IPS-18a (cell line): ENCODE results near the gene WDFY3.
"Not testable (repeated sequence)": the region's sequence is repeated elsewhere in the genome, so short reads cannot be mapped to it uniquely, and the experiment has no call there.

ENCODE experiments used
- H3K27ac ChIP-seq: one replicate; pipeline ENCODE4 v1.5.1; 2013; ENCODE audit warnings: low read length
- H3K27me3 ChIP-seq: one replicate; pipeline ENCODE4 v1.6.1; 2013; ENCODE audit warnings: mild to moderate bottlenecking, low read length; ENCODE audit not compliant: control insufficient read depth, insufficient read depth
- H3K36me3 ChIP-seq: one replicate; pipeline ENCODE4 v1.6.1; 2013; ENCODE audit warnings: low read depth, low read length; ENCODE audit not compliant: control insufficient read depth
- H3K4me1 ChIP-seq: one replicate; pipeline ENCODE4 v1.6.1; 2013; ENCODE audit warnings: low read depth, low read length; ENCODE audit not compliant: control insufficient read depth
- H3K4me3 ChIP-seq: one replicate; pipeline ENCODE4 v1.5.1; 2013; ENCODE audit warnings: low read length
- H3K9ac ChIP-seq: one replicate; pipeline ENCODE4 v1.6.1; 2013; ENCODE audit warnings: mild to moderate bottlenecking, low read length, moderate library complexity
- H3K9me3 ChIP-seq: one replicate; pipeline ENCODE4 v1.6.1; 2013; ENCODE audit warnings: low read depth, low read length; ENCODE audit not compliant: control insufficient read depth

WDFY3 gene

GRCh38 chr4:84697615-84698201 lies 268.8 kb downstream of the WDFY3 start:
- H3K4me3 ChIP-seq = no peak overlapping the region
- H3K9me3 ChIP-seq = no peaks in the 10 kb centered on the region
- H3K27me3 ChIP-seq = no peaks in the 10 kb centered on the region
- no peak overlapping the region for H3K27ac ChIP-seq
- peaks cover 74% of the 10 kb centered on the region for H3K36me3 ChIP-seq
- no peaks in the 10 kb centered on the region for H3K4me1 ChIP-seq
- no peak overlapping the region for H3K9ac ChIP-seq

DNA sequence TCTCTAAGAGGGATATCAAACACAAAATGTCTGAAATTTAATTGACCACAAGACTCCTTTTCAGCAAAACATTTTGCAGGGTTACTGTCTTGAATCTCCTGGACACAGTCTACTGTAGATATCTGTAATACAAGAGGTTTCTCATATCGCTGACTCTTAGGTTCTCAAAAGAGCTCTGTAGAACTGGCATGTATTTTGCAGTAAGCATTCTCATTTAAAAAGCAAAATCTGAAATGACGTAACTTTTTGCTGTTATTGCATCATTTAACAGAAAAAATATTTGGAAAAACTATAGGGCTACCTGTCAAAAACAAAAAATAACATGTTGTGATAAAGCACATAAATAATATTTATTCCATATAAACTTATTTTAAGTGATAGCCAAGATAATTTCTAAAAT lies 269.3 kb downstream of the WDFY3 start:
- H3K9me3 ChIP-seq = no peaks in the 10 kb centered on the region
- no peaks in the 10 kb centered on the region for H3K27me3 ChIP-seq
- no peaks in the 10 kb centered on the region for H3K4me1 ChIP-seq
- peaks cover 74% of the 10 kb centered on the region for H3K36me3 ChIP-seq
- peak overlapping the region; percentile 61 for H3K27ac ChIP-seq
- H3K4me3 ChIP-seq = no peak overlapping the region
- H3K9ac ChIP-seq = no peak overlapping the region

DNA sequence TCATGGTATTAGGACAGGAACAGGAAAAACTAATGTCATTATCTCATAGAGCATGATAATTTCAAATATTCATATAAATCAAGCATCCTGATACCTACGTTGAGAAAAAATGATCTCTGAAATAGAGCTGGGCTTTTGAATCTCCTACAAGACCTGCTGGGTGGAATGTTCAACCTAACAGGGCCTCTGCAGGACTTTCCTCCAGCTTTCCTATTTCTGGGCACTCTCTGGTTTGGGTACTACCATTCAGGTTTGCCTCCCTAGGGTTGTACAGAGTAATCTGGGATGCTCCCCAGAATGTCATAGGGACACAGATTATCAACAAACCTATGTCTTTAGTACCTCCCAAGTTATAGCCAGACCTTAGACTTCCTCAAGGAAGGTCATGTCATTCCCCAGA lies 274.7 kb downstream of the WDFY3 start:
- H3K9ac ChIP-seq = no peak overlapping the region
- no peak overlapping the region for H3K27ac ChIP-seq
- H3K4me1 ChIP-seq = no peaks in the 10 kb centered on the region
- H3K4me3 ChIP-seq = no peak overlapping the region
- H3K9me3 ChIP-seq = no peaks in the 10 kb centered on the region
- H3K27me3 ChIP-seq = no peaks in the 10 kb centered on the region
- peaks cover 67% of the 10 kb centered on the region for H3K36me3 ChIP-seq

DNA sequence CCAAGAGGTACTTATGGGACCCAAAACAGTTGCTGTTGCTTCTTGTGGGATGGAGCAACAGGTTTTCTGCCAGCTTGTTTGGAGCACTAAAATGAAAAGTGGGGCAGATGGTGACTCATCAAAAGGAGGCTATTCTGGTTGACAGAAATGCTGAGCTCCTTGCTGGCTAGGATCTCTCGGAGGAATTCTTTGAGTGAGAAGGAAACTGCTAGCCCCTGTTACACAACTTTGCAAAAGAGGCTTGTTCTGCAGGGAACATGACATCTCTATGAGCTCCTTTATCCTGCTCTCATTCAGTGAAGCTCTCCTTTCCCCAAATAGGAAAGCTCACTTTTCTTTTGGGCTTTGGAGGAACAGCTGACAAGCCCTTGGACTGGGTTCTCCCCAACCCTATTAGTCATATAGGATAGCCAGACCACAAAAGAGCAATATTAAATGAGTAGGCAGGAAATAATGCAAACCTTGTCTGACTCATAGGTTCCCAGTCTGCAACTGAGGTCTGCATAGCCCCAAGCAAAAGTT lies 275.3 kb downstream of the WDFY3 start:
- H3K27ac ChIP-seq = no peak overlapping the region

DNA sequence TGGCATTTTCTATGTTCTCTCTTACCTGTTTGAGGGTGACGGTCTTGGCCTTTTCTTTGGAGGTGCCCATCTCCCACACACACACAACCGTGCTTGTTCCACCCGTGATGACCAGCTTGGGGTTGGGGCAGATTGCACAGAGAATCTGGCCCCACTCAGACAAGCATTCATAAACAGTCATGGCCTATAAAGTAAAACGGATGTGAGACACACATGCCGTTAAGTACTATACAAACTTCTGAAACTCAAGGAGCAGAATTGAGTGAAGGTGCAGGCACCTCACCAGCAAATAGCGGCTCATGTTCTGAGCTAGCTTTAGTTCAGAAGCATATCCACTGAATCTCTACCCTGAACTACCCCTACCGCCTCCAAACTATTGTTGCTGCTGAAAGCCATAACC lies 276.0 kb downstream of the WDFY3 start:
- H3K9me3 ChIP-seq = no peaks in the 10 kb centered on the region
- H3K27me3 ChIP-seq = no peaks in the 10 kb centered on the region
- H3K36me3 ChIP-seq = peaks cover 64% of the 10 kb centered on the region
- H3K9ac ChIP-seq = no peak overlapping the region
- H3K27ac ChIP-seq = no peak overlapping the region
- H3K4me3 ChIP-seq = no peak overlapping the region
- no peaks in the 10 kb centered on the region for H3K4me1 ChIP-seq

More for the DNA sequence above, 275.3 kb downstream of the WDFY3 start:
- Histone ChIP-seq H3K27me3 (no peaks in the 10 kb centered on the region), H3K4me1 (no peaks in the 10 kb centered on the region), H3K36me3 (peaks cover 71% of the 10 kb centered on the region), H3K9me3 (no peaks in the 10 kb centered on the region), H3K4me3 (no peak overlapping the region), H3K9ac (no peak overlapping the region)

GRCh38 chr4:84689197-84689596 lies 277.3 kb downstream of the WDFY3 start:
- H3K4me3 ChIP-seq = no peak overlapping the region
- no peaks in the 10 kb centered on the region for H3K4me1 ChIP-seq
- no peaks in the 10 kb centered on the region for H3K9me3 ChIP-seq
- H3K9ac ChIP-seq = no peak overlapping the region
- no peak overlapping the region for H3K27ac ChIP-seq
- peaks cover 60% of the 10 kb centered on the region for H3K36me3 ChIP-seq
- no peaks in the 10 kb centered on the region for H3K27me3 ChIP-seq

DNA sequence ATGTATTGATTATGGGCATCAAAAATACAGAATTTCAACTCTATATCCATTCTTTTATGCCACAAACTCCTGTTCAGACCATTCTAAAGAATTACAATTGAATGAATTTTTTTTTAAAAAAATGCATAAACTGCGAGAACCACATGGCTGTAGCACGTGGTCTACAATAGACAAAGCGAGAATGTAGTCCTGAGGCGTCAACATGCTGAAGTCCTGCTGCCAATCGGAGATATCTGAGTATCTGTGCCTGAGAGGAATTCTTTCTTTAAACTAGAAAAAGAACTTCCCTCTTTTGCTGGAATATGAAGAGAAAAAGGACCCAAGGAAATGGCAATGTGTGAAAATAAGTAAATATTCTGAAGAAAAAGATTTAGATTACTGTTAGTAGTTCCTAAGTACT lies 277.9 kb downstream of the WDFY3 start:
- H3K9ac ChIP-seq = no peak overlapping the region
- H3K27ac ChIP-seq = no peak overlapping the region
- H3K36me3 ChIP-seq = peaks cover 62% of the 10 kb centered on the region
- no peaks in the 10 kb centered on the region for H3K9me3 ChIP-seq
- H3K4me3 ChIP-seq = no peak overlapping the region
- H3K27me3 ChIP-seq = no peaks in the 10 kb centered on the region
- no peaks in the 10 kb centered on the region for H3K4me1 ChIP-seq

GRCh38 chr4:84685105-84685504 lies 281.4 kb downstream of the WDFY3 start:
- H3K9me3 ChIP-seq = no peaks in the 10 kb centered on the region
- peaks cover 56% of the 10 kb centered on the region for H3K36me3 ChIP-seq
- H3K27me3 ChIP-seq = no peaks in the 10 kb centered on the region
- H3K27ac ChIP-seq = no peak overlapping the region
- peaks cover 4% of the 10 kb centered on the region for H3K4me1 ChIP-seq
- no peak overlapping the region for H3K4me3 ChIP-seq
- H3K9ac ChIP-seq = no peak overlapping the region

- Histone ChIP-seq H3K36me3 (peaks cover 49% of the 10 kb centered on the region), H3K9ac (no peak overlapping the region), H3K27ac (no peak overlapping the region), H3K9me3 (no peaks in the 10 kb centered on the region), H3K4me3 (no peak overlapping the region), H3K27me3 (no peaks in the 10 kb centered on the region), H3K4me1 (peaks cover 4% of the 10 kb centered on the region)
Observed at GRCh38 chr4:84684361-84684760, 282.1 kb downstream of the WDFY3 start.

DNA sequence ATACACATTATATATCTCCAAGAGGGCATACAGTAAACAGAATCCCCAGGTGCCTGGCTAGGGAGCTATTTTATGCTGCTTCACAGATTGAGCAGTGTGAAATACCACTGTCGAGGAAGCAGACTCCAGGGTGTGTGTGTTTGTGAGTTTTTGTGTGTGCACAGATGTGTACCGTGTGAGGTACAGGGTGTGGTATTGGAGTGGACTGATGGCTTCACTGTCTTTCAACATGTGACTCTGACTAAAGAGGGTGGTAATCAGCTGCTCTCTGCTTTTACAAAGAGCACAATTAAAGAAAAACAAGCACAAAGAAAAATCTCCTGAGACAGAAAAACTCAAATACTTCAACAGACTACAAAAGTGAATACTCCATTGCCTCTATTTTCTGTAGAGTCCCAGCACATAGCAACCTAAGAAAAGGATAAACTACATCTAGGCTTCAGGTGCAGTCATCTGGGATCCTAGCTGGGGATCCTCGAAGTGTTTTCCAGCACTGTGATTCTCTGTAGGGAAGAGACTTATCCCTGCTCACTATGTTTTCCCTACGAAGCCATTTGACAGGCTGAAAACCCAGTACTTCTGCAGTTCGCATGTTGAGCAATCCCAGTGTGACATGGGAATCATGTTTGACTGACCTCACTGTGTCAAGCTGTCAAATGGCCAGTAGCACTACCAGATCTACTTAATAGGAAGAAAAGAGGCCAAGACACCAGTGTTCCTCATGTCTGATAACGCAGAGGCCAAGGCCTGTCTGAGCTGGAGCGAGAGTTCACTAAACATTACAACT lies 283.2 kb downstream of the WDFY3 start:
- Histone ChIP-seq H3K9ac (no peak overlapping the region), H3K27me3 (no peaks in the 10 kb centered on the region), H3K4me3 (no peak overlapping the region), H3K27ac (no peak overlapping the region), H3K9me3 (no peaks in the 10 kb centered on the region), H3K4me1 (peaks cover 4% of the 10 kb centered on the region), H3K36me3 (peaks cover 53% of the 10 kb centered on the region)

DNA sequence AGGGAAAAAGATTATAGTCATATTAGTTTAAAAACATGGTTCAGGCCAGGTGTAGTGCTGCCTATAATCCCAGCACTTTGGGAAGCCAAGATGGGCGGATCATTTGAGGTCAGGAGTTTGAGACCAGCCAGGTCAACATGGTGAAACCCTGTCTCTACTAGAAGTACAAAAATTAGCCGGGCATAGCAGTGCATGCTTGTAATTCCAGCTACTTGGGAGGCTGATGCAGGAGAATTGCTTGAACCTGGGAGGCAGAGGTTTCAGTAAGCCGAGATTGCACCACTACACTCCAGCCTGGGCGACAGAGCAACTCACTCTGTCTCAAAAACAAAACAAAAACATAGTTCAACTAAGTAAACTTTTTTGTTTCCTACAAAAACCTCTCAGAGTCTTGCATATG lies 283.8 kb downstream of the WDFY3 start:
- not testable (repeated sequence) for H3K27ac ChIP-seq, H3K27me3 ChIP-seq, H3K4me1 ChIP-seq, H3K4me3 ChIP-seq, H3K9me3 ChIP-seq, H3K9ac ChIP-seq
- peaks cover 51% of the 10 kb centered on the region for H3K36me3 ChIP-seq
